Measurements from ENCODE around the gene ATP8B1. TPM values are rescaled to one million over a fixed set of nuclear protein-coding genes. Genes with fewer than 3 reads are reported as not detected.

The ATP8B1 gene
- total and polyA plus RNA-seq, 4 donors: 3.9 to 22.0 (median 5.7) TPM

GRCh38 chr18:57631697-57632096 is 171.4 kb downstream of the ATP8B1 start:
- TF ChIP-seq HNF4A (conservative IDR thresholded peaks at IDR 0.05) (no peak), FOXA1 (IDR thresholded peaks at IDR 0.05) (no peak), RAD21 (IDR thresholded peaks at IDR 0.05) (no peak)
- Histone ChIP-seq H3K9ac (ENCODE audit: low read depth in 1 of 2, low read length in 2 of 2) (no peak overlapping the region), H3K36me3 (ENCODE audit: control insufficient read depth in 4 of 4, insufficient read depth in 3 of 4, low read depth in 1 of 4, low read length in 3 of 4) (no peaks in the 10 kb centered on the region), H3K27ac (ENCODE audit: low read depth in 1 of 2, low read length in 2 of 2) (no peak overlapping the region), H3K4me3 (ENCODE audit: low read depth in 1 of 3, low read length in 3 of 3) (no peak overlapping the region), H3K9me3 (ENCODE audit: control insufficient read depth in 4 of 4, low read length in 3 of 4) (no peaks in the 10 kb centered on the region), H3K27me3 (ENCODE audit: control insufficient read depth in 4 of 4, insufficient read depth in 4 of 4, low read length in 3 of 4) (no peaks in the 10 kb centered on the region), H3K4me1 (ENCODE audit: control insufficient read depth in 4 of 4, insufficient read depth in 4 of 4, low read length in 3 of 4) (peaks cover 0 to 10% (median 3%) of the 10 kb centered on the region in 4 donors)
- no peak for DNase-seq (ENCODE audit: low spot score)
- 87% methylated on average over 2 of the region's 2 CpGs for WGBS

GRCh38 chr18:57630754-57631595 is 172.1 kb downstream of the ATP8B1 start:
- TF ChIP-seq CTCF (IDR thresholded peaks at IDR 0.05; ENCODE audit: low read depth, low read length, missing input control) (no peak), HNF4G (IDR thresholded peaks at IDR 0.05) (no peak), HNF4A (conservative IDR thresholded peaks at IDR 0.05) (no peak), JUND (IDR thresholded peaks at IDR 0.05) (no peak), MAX (IDR thresholded peaks at IDR 0.05) (no peak), FOXA1 (IDR thresholded peaks at IDR 0.05) (no peak), GABPA (IDR thresholded peaks at IDR 0.05 in 1 of 2, conservative IDR thresholded peaks at IDR 0.05 in 1 of 2) (no peak), YY1 (IDR thresholded peaks at IDR 0.05) (no peak), EGR1 (IDR thresholded peaks at IDR 0.05; ENCODE audit: low read depth in 2 of 2) (no peak), NR2F2 (IDR thresholded peaks at IDR 0.05) (no peak), SP1 (IDR thresholded peaks at IDR 0.05) (no peak), TAF1 (conservative IDR thresholded peaks at IDR 0.05) (no peak), ATF3 (IDR thresholded peaks at IDR 0.05) (no peak), FOXA2 (IDR thresholded peaks at IDR 0.05) (no peak), REST (IDR thresholded peaks at IDR 0.05) (no peak), RXRA (IDR thresholded peaks at IDR 0.05) (no peak), RAD21 (IDR thresholded peaks at IDR 0.05) (no peak)
- TF ChIP-seq, protein P1, sequence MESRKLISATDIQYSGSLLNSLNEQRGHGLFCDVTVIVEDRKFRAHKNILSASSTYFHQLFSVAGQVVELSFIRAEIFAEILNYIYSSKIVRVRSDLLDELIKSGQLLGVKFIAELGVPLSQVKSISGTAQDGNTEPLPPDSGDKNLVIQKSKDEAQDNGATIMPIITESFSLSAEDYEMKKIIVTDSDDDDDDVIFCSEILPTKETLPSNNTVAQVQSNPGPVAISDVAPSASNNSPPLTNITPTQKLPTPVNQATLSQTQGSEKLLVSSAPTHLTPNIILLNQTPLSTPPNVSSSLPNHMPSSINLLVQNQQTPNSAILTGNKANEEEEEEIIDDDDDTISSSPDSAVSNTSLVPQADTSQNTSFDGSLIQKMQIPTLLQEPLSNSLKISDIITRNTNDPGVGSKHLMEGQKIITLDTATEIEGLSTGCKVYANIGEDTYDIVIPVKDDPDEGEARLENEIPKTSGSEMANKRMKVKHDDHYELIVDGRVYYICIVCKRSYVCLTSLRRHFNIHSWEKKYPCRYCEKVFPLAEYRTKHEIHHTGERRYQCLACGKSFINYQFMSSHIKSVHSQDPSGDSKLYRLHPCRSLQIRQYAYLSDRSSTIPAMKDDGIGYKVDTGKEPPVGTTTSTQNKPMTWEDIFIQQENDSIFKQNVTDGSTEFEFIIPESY (IDR thresholded peaks at IDR 0.05): no peak
- DNase-seq (ENCODE audit: low spot score): no peak
- 57% methylated on average over 13 of the region's 13 CpGs for WGBS
- no peaks in the 10 kb centered on the region for H3K36me3 ChIP-seq (ENCODE audit: control insufficient read depth in 4 of 4, insufficient read depth in 3 of 4, low read depth in 1 of 4, low read length in 3 of 4)
- H3K4me1 ChIP-seq (ENCODE audit: control insufficient read depth in 4 of 4, insufficient read depth in 4 of 4, low read length in 3 of 4): peaks cover 0 to 10% (median 3%) of the 10 kb centered on the region in 4 donors
- H3K4me3 ChIP-seq (ENCODE audit: low read depth in 1 of 3, low read length in 3 of 3): peak overlapping the region; percentile 82 to 86 (median 83)
- peak overlapping the region; percentile 51 to 85 for H3K27ac ChIP-seq (ENCODE audit: low read depth in 1 of 2, low read length in 2 of 2)
- H3K9me3 ChIP-seq (ENCODE audit: control insufficient read depth in 4 of 4, low read length in 3 of 4): no peaks in the 10 kb centered on the region
- no peaks in the 10 kb centered on the region for H3K27me3 ChIP-seq (ENCODE audit: control insufficient read depth in 4 of 4, insufficient read depth in 4 of 4, low read length in 3 of 4)
- peak overlapping the region; percentile 57 to 74 for H3K9ac ChIP-seq (ENCODE audit: low read depth in 1 of 2, low read length in 2 of 2)

Measured in liver (tissue), 9 donors.